Measurements from ENCODE around the gene OSBPL8.

DNA sequence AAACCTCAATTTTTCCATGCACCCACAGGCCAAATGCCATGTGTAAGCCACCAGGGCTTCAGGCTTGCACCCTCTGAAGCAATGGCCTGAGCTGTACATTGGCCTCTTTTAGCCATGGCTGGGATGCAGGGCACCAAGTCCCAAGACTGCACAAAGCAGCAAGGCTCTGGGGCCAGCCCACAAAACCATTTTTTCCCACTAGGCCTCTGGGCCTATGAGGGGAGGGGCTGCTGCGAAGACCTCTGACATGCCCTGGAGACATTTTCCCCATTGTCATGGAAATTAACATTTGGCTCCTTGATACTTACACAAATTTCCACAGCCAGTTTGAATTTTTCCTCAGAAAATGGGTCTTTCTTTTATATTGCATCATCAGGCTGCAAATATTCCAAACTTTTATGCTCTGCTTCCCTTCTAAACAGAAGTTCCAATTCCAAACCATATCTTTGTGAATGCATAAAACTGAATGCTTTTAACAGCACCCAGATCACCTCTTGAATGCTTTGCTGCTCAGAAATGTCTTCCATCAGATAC lies 14.3 kb upstream of the OSBPL8 start:
- TF ChIP-seq, protein P1, sequence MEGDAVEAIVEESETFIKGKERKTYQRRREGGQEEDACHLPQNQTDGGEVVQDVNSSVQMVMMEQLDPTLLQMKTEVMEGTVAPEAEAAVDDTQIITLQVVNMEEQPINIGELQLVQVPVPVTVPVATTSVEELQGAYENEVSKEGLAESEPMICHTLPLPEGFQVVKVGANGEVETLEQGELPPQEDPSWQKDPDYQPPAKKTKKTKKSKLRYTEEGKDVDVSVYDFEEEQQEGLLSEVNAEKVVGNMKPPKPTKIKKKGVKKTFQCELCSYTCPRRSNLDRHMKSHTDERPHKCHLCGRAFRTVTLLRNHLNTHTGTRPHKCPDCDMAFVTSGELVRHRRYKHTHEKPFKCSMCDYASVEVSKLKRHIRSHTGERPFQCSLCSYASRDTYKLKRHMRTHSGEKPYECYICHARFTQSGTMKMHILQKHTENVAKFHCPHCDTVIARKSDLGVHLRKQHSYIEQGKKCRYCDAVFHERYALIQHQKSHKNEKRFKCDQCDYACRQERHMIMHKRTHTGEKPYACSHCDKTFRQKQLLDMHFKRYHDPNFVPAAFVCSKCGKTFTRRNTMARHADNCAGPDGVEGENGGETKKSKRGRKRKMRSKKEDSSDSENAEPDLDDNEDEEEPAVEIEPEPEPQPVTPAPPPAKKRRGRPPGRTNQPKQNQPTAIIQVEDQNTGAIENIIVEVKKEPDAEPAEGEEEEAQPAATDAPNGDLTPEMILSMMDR (IDR thresholded peaks at IDR 0.05) = no peak
- TF ChIP-seq POLR2A (IDR thresholded peaks at IDR 0.05) = no peak

Measured in lower leg skin (tissue), 3 donors.